Activated T-cell treated with anti-CD3 and anti-CD28 coated beads for 4 hours (primary cell): ENCODE measurements around the gene GRPR.

Experiments
- DNase-seq: peaks from one replicate; pipeline ENCODE4 v3.0.0-alpha.2; 2020

Gene GRPR

GRCh38 chrX:16186380-16187007 lies 63.1 kb downstream of the GRPR start:
- DNase-seq = no peak

GRCh38 chrX:16187024-16187760 lies 63.8 kb downstream of the GRPR start:
- no peak for DNase-seq

- DNase-seq = no peak
These were observed 65.3 kb downstream of the GRPR start for GRCh38 chrX:16188687-16189086.

GRCh38 chrX:16191605-16192004 lies 68.2 kb downstream of the GRPR start:
- DNase-seq = no peak

GRCh38 chrX:16196829-16197228 lies 73.5 kb downstream of the GRPR start:
- DNase-seq = no peak

GRCh38 chrX:16199343-16199742 lies 76.0 kb downstream of the GRPR start:
- DNase-seq = no peak

GRCh38 chrX:16202943-16203342 lies 79.6 kb downstream of the GRPR start:
- DNase-seq = no peak
